MM.1S (cell line): Measurements from ENCODE around the gene PHF23.

Source experiments
- CTCF ChIP-seq: fragments of 300-600 bp; sonication (generic); IDR thresholded peaks from 2 replicates; pipeline ENCODE4 v1.5.1; 2016; ENCODE audit warnings: antibody characterized with exemption, low read length, mixed read lengths
- EZH2 ChIP-seq: fragments of 300-600 bp; sonication (generic); optimal IDR thresholded peaks from 2 replicates; pipeline ENCODE3; 2017; ENCODE audit warnings: low read depth, mild to moderate bottlenecking, antibody characterized with exemption, low read length, mixed read lengths

GRCh38 chr17:7208754-7209460 is 30.4 kb downstream of the PHF23 start:
- TF ChIP-seq CTCF: no peak
- TF ChIP-seq EZH2: no peak
